Activated CD8-positive, alpha-beta memory T cell treated with anti-CD3 and anti-CD28 coated beads, Interleukin-2, amount 50 U/mL, for 24 hours (primary cell): ENCODE data around the gene TMEM63A.
"Not testable (repeated sequence)": the region's sequence is repeated elsewhere in the genome, so short reads cannot be mapped to it uniquely, and the experiment has no call there.

Source experiments
- DNase-seq: peaks from one replicate; pipeline ENCODE4 v3.0.0-alpha.2; 2020; ENCODE audit errors: extremely low read depth

The TMEM63A gene

GRCh38 chr1:225908773-225909172, 26.6 kb upstream of the TMEM63A start:
- DNase-seq, result no peak

DNA sequence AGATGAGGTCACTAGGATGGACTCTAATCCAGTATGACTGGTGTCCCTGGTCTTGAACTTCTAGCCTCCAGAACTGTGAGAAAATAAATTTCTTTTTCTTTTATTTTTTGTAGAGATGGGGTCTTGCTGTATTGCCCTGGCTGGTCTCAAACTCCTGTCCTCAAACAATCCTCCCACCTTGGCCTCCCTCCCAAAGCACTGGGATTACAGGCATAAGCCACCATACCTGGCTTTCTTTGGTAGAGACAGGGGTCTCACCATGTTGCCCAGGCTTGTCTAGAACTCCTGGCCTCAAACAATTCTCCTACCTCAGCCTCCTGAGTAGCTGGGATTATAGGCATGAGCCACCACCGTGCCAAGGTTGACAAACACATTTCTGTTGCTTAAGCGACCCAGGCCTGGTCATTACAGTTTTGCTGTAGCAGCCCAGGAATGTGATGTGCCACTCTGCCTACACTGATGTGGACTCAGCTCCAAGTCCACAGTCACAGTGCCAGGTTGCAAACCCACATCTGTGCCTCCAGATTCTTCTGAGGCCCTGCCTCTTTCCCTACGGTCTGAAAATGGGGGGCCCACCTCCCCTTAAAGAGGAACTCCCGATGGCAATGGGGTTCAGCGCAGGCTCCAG, 25.9 kb upstream of the TMEM63A start:
- DNase-seq, result no peak

DNA sequence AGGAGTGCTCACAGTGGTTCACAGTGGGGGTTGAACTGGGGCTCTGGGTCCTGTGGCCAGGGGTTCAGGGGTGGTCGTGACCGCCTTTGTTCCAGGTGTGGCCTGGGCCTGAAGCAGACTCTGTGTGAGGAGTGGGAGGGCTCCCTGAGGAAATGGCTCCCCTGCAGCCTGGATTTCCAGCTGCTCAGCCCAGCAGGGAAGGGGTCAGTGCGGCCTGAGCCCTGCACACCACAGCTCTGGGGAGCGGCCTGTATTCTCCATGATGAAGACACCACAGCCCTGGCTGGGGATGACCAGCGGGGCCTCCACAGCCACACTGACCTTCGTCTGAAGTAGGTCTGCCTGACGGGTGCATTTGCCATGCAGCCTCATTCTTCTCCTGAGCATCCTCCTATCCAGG, 25.2 kb upstream of the TMEM63A start:
- no peak for DNase-seq

GRCh38 chr1:225906467-225906866, 24.3 kb upstream of the TMEM63A start:
- no peak for DNase-seq

GRCh38 chr1:225903623-225904022, 21.4 kb upstream of the TMEM63A start:
- DNase-seq, result no peak

GRCh38 chr1:225899044-225899925, 17.1 kb upstream of the TMEM63A start:
- DNase-seq, result no peak

DNA sequence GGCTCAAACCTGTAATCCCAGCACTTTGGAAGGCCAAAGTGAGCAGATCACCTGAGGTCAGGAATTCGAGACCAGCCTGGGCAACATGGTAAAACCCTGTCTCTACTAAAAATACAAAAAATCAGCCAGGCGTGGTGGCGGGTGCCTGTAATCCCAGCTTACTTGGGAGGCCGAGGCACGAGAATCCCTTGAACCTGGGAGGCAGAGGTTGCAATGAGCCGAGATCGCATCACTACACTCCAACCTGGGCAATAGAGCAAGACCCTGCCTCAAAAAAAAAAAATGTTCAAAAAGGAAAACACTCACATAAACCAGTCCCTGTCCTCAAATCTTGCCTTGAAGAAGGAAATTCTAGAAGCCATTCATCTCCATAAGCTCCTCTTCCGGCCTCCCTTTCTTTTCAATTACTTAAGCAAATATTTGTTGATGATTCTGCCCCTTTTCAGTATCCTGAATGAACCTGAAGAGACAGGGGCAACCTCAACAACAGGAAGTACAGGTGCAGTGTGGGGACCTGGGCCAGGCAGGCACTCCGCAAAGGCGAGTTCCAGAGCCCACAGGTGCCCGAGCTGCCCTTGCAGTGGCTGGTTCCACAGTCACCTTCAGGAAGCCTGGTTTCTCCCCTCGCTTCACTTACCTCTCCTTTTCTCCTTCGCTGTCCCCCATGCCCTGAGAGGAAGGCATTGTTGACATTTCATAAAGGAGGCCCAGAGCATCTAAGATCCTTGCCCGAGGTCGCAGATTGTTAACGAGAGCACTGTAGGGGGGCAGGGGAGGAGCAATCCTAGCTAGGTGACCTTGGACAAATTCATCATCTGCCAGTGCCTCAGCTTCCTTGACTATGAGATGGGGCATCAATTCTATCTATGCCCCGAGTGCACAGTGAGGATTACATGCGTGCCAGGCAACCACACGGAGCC, 15.7 kb upstream of the TMEM63A start:
- DNase-seq, result no peak

GRCh38 chr1:225896937-225897549, 14.9 kb upstream of the TMEM63A start:
- peak; percentile 49 for DNase-seq

DNA sequence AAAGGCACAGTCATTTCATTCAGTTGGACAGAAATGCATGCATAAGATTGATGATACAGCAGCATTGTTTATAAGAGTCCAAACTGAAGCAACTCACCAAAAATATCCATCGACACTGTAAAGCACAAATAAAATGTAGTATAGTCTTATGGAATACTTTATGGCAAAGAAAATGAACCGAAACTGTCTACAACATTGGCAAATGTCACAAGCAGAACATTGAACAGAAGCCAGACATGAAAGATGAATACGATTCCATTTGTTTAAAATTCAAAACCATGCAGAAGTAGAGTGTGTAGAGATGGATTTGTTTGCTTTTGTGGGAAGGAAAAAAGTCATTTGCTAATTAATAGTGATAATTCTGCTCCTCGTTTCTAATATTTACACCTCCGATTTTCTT, 14.3 kb upstream of the TMEM63A start:
- DNase-seq, result no peak

- no peak for DNase-seq
Measured at GRCh38 chr1:225892307-225892706, 10.1 kb upstream of the TMEM63A start.

- DNase-seq, result no peak
Measured at GRCh38 chr1:225891229-225891972, 9.2 kb upstream of the TMEM63A start.

GRCh38 chr1:225890346-225891228, 8.4 kb upstream of the TMEM63A start:
- no peak for DNase-seq

GRCh38 chr1:225889743-225890142, 7.6 kb upstream of the TMEM63A start:
- DNase-seq, result no peak

- no peak for DNase-seq
Measured at GRCh38 chr1:225888898-225889601, 6.9 kb upstream of the TMEM63A start, which contains the start of gene LEFTY1. Gene LEFTY1, minus strand, starts transcription at chr1:225889146. Its CDS starts 80 bp downstream, at chr1:225889066.

DNA sequence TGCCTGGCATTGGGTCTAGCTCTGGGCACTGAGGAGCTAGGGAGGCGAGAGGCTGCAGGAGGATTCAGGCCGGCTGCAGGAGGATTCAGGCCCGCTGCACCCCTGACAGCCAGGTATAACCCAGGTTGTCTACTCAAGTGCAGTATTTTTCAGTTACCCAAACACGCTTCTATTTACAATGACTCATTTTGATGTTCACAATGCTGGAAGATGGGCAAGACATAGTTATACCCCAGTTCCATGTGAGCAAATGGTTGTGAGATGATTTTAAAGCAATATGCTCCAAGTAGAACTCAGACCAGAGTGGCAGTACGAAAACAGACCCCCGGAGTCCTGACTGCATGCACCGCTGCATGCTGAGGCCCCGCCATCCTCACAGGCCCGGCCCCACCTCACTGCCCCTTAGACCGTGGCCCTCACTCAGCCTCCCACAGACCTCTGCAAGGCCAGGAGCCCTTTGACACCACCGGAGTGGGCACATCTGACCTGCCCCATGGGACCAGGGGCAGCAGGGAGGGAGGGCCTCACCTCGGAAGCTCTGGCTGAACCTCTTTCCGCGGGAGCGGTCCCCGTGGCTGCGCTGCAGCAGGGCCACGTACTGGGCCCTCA, 6.2 kb upstream of the TMEM63A start:
- DNase-seq, result no peak

- not testable (repeated sequence) for DNase-seq
Measured at GRCh38 chr1:225887554-225888288, 5.5 kb upstream of the TMEM63A start.

- no peak for DNase-seq
Measured at GRCh38 chr1:225887030-225887314, 4.8 kb upstream of the TMEM63A start.
